Measurements from ENCODE around the gene PLCH1. TPM values are rescaled to one million over a fixed set of nuclear protein-coding genes. Genes with fewer than 3 reads are reported as not detected.

Gene PLCH1
- total RNA-seq, 2 experiments from 2014 or later, result 0.06 TPM; not detected in 1

GRCh38 chr3:155568295-155568694 lies 176.6 kb downstream of the PLCH1 start:
- Histone ChIP-seq H3K9me3 (ENCODE audit: low read length) (no peaks in the 10 kb centered on the region), H3K4me1 (ENCODE audit: insufficient read depth, low read length, poor library complexity, severe bottlenecking) (no peaks in the 10 kb centered on the region), H3K36me3 (ENCODE audit: insufficient read depth, low read length) (no peaks in the 10 kb centered on the region), H3K9me2 (ENCODE audit: insufficient read depth, low read length) (no peaks in the 10 kb centered on the region), H3K4me3 (ENCODE audit: low read depth, low read length, poor library complexity, severe bottlenecking) (no peak overlapping the region), H3K79me2 (ENCODE audit: insufficient read depth, low read depth, low read length) (no peaks in the 10 kb centered on the region), H3K27ac (ENCODE audit: low read depth, low read length, poor library complexity, severe bottlenecking) (no peak overlapping the region), H2AFZ (ENCODE audit: low read length) (no peak overlapping the region), H4K20me1 (ENCODE audit: insufficient read depth, low read length) (no peaks in the 10 kb centered on the region), H3K4me2 (ENCODE audit: low read length) (no peak overlapping the region)
- no peak for TF ChIP-seq EZH2phosphoT487 (IDR thresholded peaks at IDR 0.05; ENCODE audit: borderline replicate concordance, low read depth, low read length)
- TF ChIP-seq CTCF (conservative IDR thresholded peaks at IDR 0.05; ENCODE audit: low read length), result no peak
- ChIA-PET POLR2A (interaction anchor here (0.9 kb wide), 1 partner anchor 12 kb away, joined by 3 read pairs; no protein-coding TSS in a partner anchor), CTCF (ENCODE audit: unreplicated experiment) (no interaction called here)
- BruUV-seq (replicated peaks), result no TSS peak
- intact Hi-C loops (cut with micrococcal nuclease; ENCODE audit: unreplicated experiment), result no loop called here
- DNase-seq (ENCODE audit: low spot score), result no peak

GRCh38 chr3:155560594-155560993 lies 184.3 kb downstream of the PLCH1 start:
- H4K20me1 ChIP-seq (ENCODE audit: insufficient read depth, low read length), result no peaks in the 10 kb centered on the region
- H3K27ac ChIP-seq (ENCODE audit: low read depth, low read length, poor library complexity, severe bottlenecking), result no peak overlapping the region
- ChIA-PET POLR2A (interaction anchor here (0.6 kb wide), 1 partner anchor 162 kb away, joined by 3 read pairs; no protein-coding TSS in a partner anchor), CTCF (ENCODE audit: unreplicated experiment) (no interaction called here)
- no peak overlapping the region for H2AFZ ChIP-seq (ENCODE audit: low read length)
- no peak overlapping the region for H3K4me2 ChIP-seq (ENCODE audit: low read length)
- H3K79me2 ChIP-seq (ENCODE audit: insufficient read depth, low read depth, low read length), result no peaks in the 10 kb centered on the region
- no peaks in the 10 kb centered on the region for H3K9me2 ChIP-seq (ENCODE audit: insufficient read depth, low read length)
- no TSS peak for BruUV-seq (replicated peaks)
- H3K4me3 ChIP-seq (ENCODE audit: low read depth, low read length, poor library complexity, severe bottlenecking), result no peak overlapping the region
- peaks cover 12% of the 10 kb centered on the region for H3K4me1 ChIP-seq (ENCODE audit: insufficient read depth, low read length, poor library complexity, severe bottlenecking)
- TF ChIP-seq CTCF (conservative IDR thresholded peaks at IDR 0.05; ENCODE audit: low read length) (no peak), EZH2phosphoT487 (IDR thresholded peaks at IDR 0.05; ENCODE audit: borderline replicate concordance, low read depth, low read length) (no peak)
- no peaks in the 10 kb centered on the region for H3K36me3 ChIP-seq (ENCODE audit: insufficient read depth, low read length)
- DNase-seq (ENCODE audit: low spot score), result no peak
- intact Hi-C loops (cut with micrococcal nuclease; ENCODE audit: unreplicated experiment), result no loop called here
- no peaks in the 10 kb centered on the region for H3K9me3 ChIP-seq (ENCODE audit: low read length)

- no peak for TF ChIP-seq CTCF (conservative IDR thresholded peaks at IDR 0.05; ENCODE audit: low read length)
- TF ChIP-seq EZH2phosphoT487 (IDR thresholded peaks at IDR 0.05; ENCODE audit: borderline replicate concordance, low read depth, low read length), result no peak
- BruUV-seq (replicated peaks), result no TSS peak
- POLR2A ChIA-PET, result interaction anchor here (0.6 to 1.2 kb wide), 2 partner anchors 11 to 162 kb away, joined by 3 to 4 read pairs; no protein-coding TSS in a partner anchor
- intact Hi-C loops (cut with micrococcal nuclease; ENCODE audit: unreplicated experiment), result no loop called here
- H3K4me1 ChIP-seq (ENCODE audit: insufficient read depth, low read length, poor library complexity, severe bottlenecking), result peaks cover 16% of the 10 kb centered on the region
- no peak overlapping the region for H3K4me3 ChIP-seq (ENCODE audit: low read depth, low read length, poor library complexity, severe bottlenecking)
- H4K20me1 ChIP-seq (ENCODE audit: insufficient read depth, low read length), result no peaks in the 10 kb centered on the region
- H3K9me3 ChIP-seq (ENCODE audit: low read length), result no peaks in the 10 kb centered on the region
- no peak overlapping the region for H3K4me2 ChIP-seq (ENCODE audit: low read length)
- H3K9me2 ChIP-seq (ENCODE audit: insufficient read depth, low read length), result no peaks in the 10 kb centered on the region
- CTCF ChIA-PET (ENCODE audit: unreplicated experiment), result no interaction called here
- DNase-seq (ENCODE audit: low spot score), result no peak
- H3K36me3 ChIP-seq (ENCODE audit: insufficient read depth, low read length), result no peaks in the 10 kb centered on the region
- H3K27ac ChIP-seq (ENCODE audit: low read depth, low read length, poor library complexity, severe bottlenecking), result no peak overlapping the region
- H3K79me2 ChIP-seq (ENCODE audit: insufficient read depth, low read depth, low read length), result no peaks in the 10 kb centered on the region
- H2AFZ ChIP-seq (ENCODE audit: low read length), result no peak overlapping the region
Measured at GRCh38 chr3:155560135-155560534, 184.7 kb downstream of the PLCH1 start.

All from OCI-LY7 (cell line).